ENCODE data around the gene CHAF1B. TPM values are rescaled to one million over a fixed set of nuclear protein-coding genes. Genes with fewer than 3 reads are reported as not detected.

The CHAF1B gene
- total and polyA plus RNA-seq, 10 of the 15 experiments (the other 5 are each of a cell fraction or from before 2014, with no cell fraction given), result 5.9 to 31.5 (median 17.3) TPM

DNA sequence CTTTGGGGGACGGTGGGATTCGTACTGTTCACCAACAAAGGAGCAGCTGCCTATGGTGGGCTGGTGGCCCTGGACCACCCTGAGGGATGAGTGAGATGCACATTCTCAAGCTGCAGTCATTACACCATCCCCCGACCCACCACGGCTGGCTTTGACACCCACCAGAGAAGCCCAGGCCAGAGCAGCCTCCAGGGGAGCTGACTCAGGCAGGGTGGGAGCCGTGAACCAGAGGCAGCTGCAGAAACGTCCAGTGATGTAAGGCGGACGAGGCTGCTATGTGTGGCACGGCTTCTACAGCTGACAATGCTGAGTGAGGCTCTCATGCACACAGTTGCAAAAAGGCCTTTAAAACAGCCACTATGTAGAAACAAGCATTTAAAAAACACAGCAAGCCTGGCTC is 40.1 kb downstream of the CHAF1B start:
- Histone ChIP-seq H3K9ac (ENCODE audit: control insufficient read depth, insufficient read depth, low read length) (no peak overlapping the region), H3K4me2 (ENCODE audit: control insufficient read depth, insufficient read depth) (no peak overlapping the region), H3K36me3 (ENCODE audit: control insufficient read depth in 2 of 2, insufficient read depth in 2 of 2, low read length in 1 of 2) (no peaks in the 10 kb centered on the region; a peak in 1 of 4 replicates), H3K79me2 (ENCODE audit: control insufficient read depth, insufficient read depth, low read length) (no peaks in the 10 kb centered on the region), H3K9me3 (replicated peaks; ENCODE audit: control insufficient read depth, insufficient read depth, low read length) (no peaks in the 10 kb centered on the region), H3K4me3 (no peak overlapping the region), H3K4me1 (ENCODE audit: control insufficient read depth, insufficient read depth, low read length) (no peaks in the 10 kb centered on the region; the same call in 1 of the 2 replicates), H2AFZ (ENCODE audit: control insufficient read depth, low read depth, low read length) (no peak overlapping the region), H3K27ac (ENCODE audit: control insufficient read depth, insufficient read depth) (no peak overlapping the region), H4K20me1 (ENCODE audit: control insufficient read depth, insufficient read depth) (no peaks in the 10 kb centered on the region), H3K27me3 (replicated peaks in 1 of 2; ENCODE audit: control insufficient read depth in 2 of 2, insufficient read depth in 2 of 2, low read length in 1 of 2) (no peaks in the 10 kb centered on the region)
- TF ChIP-seq JUND (IDR thresholded peaks at IDR 0.05; ENCODE audit: low read depth, low read length) (no peak), PML (IDR thresholded peaks at IDR 0.05; ENCODE audit: low read length) (no peak), STAT3 (IDR thresholded peaks at IDR 0.05; ENCODE audit: low read depth, low read length) (no peak)
- intact Hi-C loops (cut with micrococcal nuclease; ENCODE audit: unreplicated experiment), result loop anchor here (10.0 kb wide), 1 partner anchor 300 kb away; no protein-coding TSS in a partner anchor
- in situ Hi-C loops (cut with MboI), result no loop called here
- CTCF ChIA-PET, result interaction anchor here (1.2 kb wide), 1 partner anchor 77 kb away, joined by 3 read pairs; no protein-coding TSS in a partner anchor
- no TSS peak for BruUV-seq (replicated peaks)
- ATAC-seq (no peak), DNase-seq (ENCODE audit: low read depth, low spot score) (no peak), FAIRE-seq (no peak)
- POLR2A ChIA-PET, result no interaction called here
- RAD21 ChIA-PET (ENCODE audit: unreplicated experiment), result interaction anchor here (0.8 to 1.3 kb wide), 2 partner anchors 38 to 46 kb away, joined by 3 read pairs; no protein-coding TSS in a partner anchor
- WGBS (ENCODE audit: insufficient coverage, insufficient replicate concordance, low lambda C conversion rate, missing lambda C conversion rate), result 82% methylated on average over 9 of the region's 9 CpGs
- SMC1A ChIA-PET (ENCODE audit: uncharacterized antibody, unreplicated experiment), result interaction anchor here (1.0 to 1.7 kb wide), 2 partner anchors 183 to 205 kb away, joined by 3 to 5 read pairs; no protein-coding TSS in a partner anchor

DNA sequence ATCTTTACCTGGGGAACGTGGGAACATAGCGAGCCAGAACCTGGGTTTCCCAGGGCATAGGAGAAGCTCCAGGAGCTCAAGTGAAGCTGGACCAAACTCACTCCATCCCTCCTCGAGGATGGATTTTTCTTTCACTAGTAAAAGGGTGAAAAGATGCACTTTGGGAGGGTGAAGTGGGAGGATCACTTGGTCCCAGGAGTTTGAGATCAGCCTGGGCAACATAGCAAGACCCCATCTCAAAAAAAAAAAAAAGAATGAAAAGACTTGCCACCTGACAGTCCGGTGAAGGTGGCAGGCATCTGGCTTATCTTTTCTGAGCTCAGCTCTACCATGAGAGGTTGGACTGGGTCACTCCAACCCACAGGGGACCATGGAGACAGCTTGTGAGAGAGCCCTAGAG is 42.3 kb downstream of the CHAF1B start:
- DNase-seq (ENCODE audit: low read depth, low spot score), result no peak
- H3K27me3 ChIP-seq (replicated peaks in 1 of 2; ENCODE audit: control insufficient read depth in 2 of 2, insufficient read depth in 2 of 2, low read length in 1 of 2), result no peaks in the 10 kb centered on the region
- H3K27ac ChIP-seq (ENCODE audit: control insufficient read depth, insufficient read depth), result no peak overlapping the region
- ChIA-PET CTCF (interaction anchor here (0.6 kb wide), 1 partner anchor 44 kb away, joined by 3 read pairs; no protein-coding TSS in a partner anchor), SMC1A (ENCODE audit: uncharacterized antibody, unreplicated experiment) (no interaction called here), POLR2A (no interaction called here), RAD21 (ENCODE audit: unreplicated experiment) (no interaction called here)
- H2AFZ ChIP-seq (ENCODE audit: control insufficient read depth, low read depth, low read length), result no peak overlapping the region
- no peaks in the 10 kb centered on the region for H3K9me3 ChIP-seq (replicated peaks; ENCODE audit: control insufficient read depth, insufficient read depth, low read length)
- no peak for FAIRE-seq
- in situ Hi-C loops (cut with MboI), result no loop called here
- no peaks in the 10 kb centered on the region for H3K79me2 ChIP-seq (ENCODE audit: control insufficient read depth, insufficient read depth, low read length)
- no TSS peak for BruUV-seq (replicated peaks)
- H4K20me1 ChIP-seq (ENCODE audit: control insufficient read depth, insufficient read depth), result no peaks in the 10 kb centered on the region
- ATAC-seq, result no peak
- H3K36me3 ChIP-seq (ENCODE audit: control insufficient read depth in 2 of 2, insufficient read depth in 2 of 2, low read length in 1 of 2), result no peaks in the 10 kb centered on the region
- H3K4me1 ChIP-seq (ENCODE audit: control insufficient read depth, insufficient read depth, low read length), result no peaks in the 10 kb centered on the region; the same call in 1 of the 2 replicates
- no peak overlapping the region for H3K4me3 ChIP-seq
- intact Hi-C loops (cut with micrococcal nuclease; ENCODE audit: unreplicated experiment), result loop anchor here (10.0 kb wide), 1 partner anchor 297 kb away; no protein-coding TSS in a partner anchor
- H3K4me2 ChIP-seq (ENCODE audit: control insufficient read depth, insufficient read depth), result no peak overlapping the region
- WGBS (ENCODE audit: insufficient coverage, insufficient replicate concordance, low lambda C conversion rate, missing lambda C conversion rate), result 83% methylated on average over 4 of the region's 4 CpGs
- no peak overlapping the region for H3K9ac ChIP-seq (ENCODE audit: control insufficient read depth, insufficient read depth, low read length)
- no peak for TF ChIP-seq SREBF2 (IDR thresholded peaks at IDR 0.05; ENCODE audit: low read length)
- TF ChIP-seq, protein P1, sequence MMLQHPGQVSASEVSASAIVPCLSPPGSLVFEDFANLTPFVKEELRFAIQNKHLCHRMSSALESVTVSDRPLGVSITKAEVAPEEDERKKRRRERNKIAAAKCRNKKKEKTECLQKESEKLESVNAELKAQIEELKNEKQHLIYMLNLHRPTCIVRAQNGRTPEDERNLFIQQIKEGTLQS (IDR thresholded peaks at IDR 0.05; ENCODE audit: borderline replicate concordance, extremely low read depth, low read depth, low read length), result no peak
- TF ChIP-seq RELA (IDR thresholded peaks at IDR 0.05; ENCODE audit: borderline replicate concordance, partially characterized antibody), result no peak
- no peak for TF ChIP-seq CHD4 (IDR thresholded peaks at IDR 0.05)
- TF ChIP-seq NR2F1 (conservative IDR thresholded peaks at IDR 0.05), result no peak
- no peak for TF ChIP-seq CREB1 (IDR thresholded peaks at IDR 0.05; ENCODE audit: low read depth)
- no peak for TF ChIP-seq SPI1 (IDR thresholded peaks at IDR 0.05; ENCODE audit: borderline replicate concordance, insufficient read depth, low read depth, low read length)
- TF ChIP-seq MEF2B (IDR thresholded peaks at IDR 0.05; ENCODE audit: partially characterized antibody, poor library complexity, severe bottlenecking), result no peak
- TF ChIP-seq GABPA (IDR thresholded peaks at IDR 0.05; ENCODE audit: low read depth), result no peak
- TF ChIP-seq ETV6 (conservative IDR thresholded peaks at IDR 0.05 in 1 of 2, IDR thresholded peaks at IDR 0.05 in 1 of 2; ENCODE audit: borderline replicate concordance in 1 of 2, low read depth in 1 of 2), result no peak
- no peak for TF ChIP-seq PML (IDR thresholded peaks at IDR 0.05; ENCODE audit: low read length)
- TF ChIP-seq SUPT20H (IDR thresholded peaks at IDR 0.05; ENCODE audit: borderline replicate concordance, control insufficient read depth, low read depth, low read length), result no peak
- TF ChIP-seq, protein P2, sequence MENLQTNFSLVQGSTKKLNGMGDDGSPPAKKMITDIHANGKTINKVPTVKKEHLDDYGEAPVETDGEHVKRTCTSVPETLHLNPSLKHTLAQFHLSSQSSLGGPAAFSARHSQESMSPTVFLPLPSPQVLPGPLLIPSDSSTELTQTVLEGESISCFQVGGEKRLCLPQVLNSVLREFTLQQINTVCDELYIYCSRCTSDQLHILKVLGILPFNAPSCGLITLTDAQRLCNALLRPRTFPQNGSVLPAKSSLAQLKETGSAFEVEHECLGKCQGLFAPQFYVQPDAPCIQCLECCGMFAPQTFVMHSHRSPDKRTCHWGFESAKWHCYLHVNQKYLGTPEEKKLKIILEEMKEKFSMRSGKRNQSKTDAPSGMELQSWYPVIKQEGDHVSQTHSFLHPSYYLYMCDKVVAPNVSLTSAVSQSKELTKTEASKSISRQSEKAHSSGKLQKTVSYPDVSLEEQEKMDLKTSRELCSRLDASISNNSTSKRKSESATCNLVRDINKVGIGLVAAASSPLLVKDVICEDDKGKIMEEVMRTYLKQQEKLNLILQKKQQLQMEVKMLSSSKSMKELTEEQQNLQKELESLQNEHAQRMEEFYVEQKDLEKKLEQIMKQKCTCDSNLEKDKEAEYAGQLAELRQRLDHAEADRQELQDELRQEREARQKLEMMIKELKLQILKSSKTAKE (IDR thresholded peaks at IDR 0.05; ENCODE audit: low read depth, poor library complexity, severe bottlenecking), result no peak
- TF ChIP-seq POU2F2 (IDR thresholded peaks at IDR 0.05; ENCODE audit: borderline replicate concordance, low read depth, low read length), result no peak

Measured in GM12878 (cell line).